Ishikawa (cell line): ENCODE data around the gene TMEM169.

Experiments used
- CEBPB ChIP-seq: IDR thresholded peaks from 2 replicates; pipeline ENCODE4 v1.6.1; 2012
- CREB1 ChIP-seq: IDR thresholded peaks from 2 replicates; pipeline ENCODE4 v1.6.1; 2012; ENCODE audit warnings: low read depth
- EGR1 ChIP-seq: IDR thresholded peaks from 2 replicates; pipeline ENCODE4 v1.6.1; 2012
- EP300 ChIP-seq: IDR thresholded peaks from 2 replicates; pipeline ENCODE4 v1.6.1; 2012; ENCODE audit warnings: borderline replicate concordance
- MAX ChIP-seq: IDR thresholded peaks from 2 replicates; pipeline ENCODE4 v1.6.1; 2012
- NFIC ChIP-seq: IDR thresholded peaks from 2 replicates; pipeline ENCODE4 v1.6.1; 2012
- TEAD4 ChIP-seq: IDR thresholded peaks from 2 replicates; pipeline ENCODE4 v1.6.1; 2012

DNA sequence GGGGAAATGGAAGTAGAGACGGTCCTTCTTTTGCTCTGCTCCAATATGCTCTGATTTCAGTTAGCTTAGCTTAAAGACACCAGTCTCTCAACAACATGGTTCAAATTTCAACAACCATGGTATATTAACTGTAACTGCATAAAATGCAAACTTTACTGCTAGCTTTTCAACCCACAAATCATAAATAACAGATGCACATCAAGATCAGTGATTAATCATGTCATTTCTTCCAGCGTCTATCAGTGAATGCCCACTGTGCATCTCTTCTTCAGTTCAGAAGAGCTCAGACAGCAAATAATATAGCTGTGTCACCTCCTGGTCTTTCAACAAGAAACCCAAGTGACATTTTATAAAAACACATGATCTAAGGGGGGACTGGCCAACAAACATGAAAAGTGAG is 12.7 kb upstream of the TMEM169 start:
- TF ChIP-seq MAX, result no peak
- TF ChIP-seq EP300, result no peak
- no peak for TF ChIP-seq CEBPB
- TF ChIP-seq TEAD4, result no peak
- no peak for TF ChIP-seq EGR1
- TF ChIP-seq NFIC, result no peak
- no peak for TF ChIP-seq CREB1
